ENCODE measurements around the gene NOL3.

GRCh38 chr16:67207249-67208091 lies 37.1 kb downstream of the NOL3 start:
- no peak for TF ChIP-seq POLR2AphosphoS5 (IDR thresholded peaks at IDR 0.05; ENCODE audit: borderline replicate concordance, low read depth, low read length)
- no peak for TF ChIP-seq EZH2 (IDR thresholded peaks at IDR 0.05)
- no peak for TF ChIP-seq FOXP2 (optimal IDR thresholded peaks at IDR 0.05; ENCODE audit: control extremely low read depth, extremely low read length, insufficient read depth)
